OCI-LY3 (cell line): Measurements from ENCODE around the gene DSN1.

Source experiments
- EZH2phosphoT487 ChIP-seq: fragments of 200-600 bp; shearing (Covaris generic); IDR thresholded peaks from 2 replicates; pipeline ENCODE4 v1.6.1; 2018; ENCODE audit warnings: antibody characterized with exemption, mixed run types, low read depth
- TF ChIP-seq, protein P1 (sequence below): fragments of 200-600, 300-600 bp; sonication (generic); IDR thresholded peaks from 2 replicates; pipeline ENCODE4 v1.5.1; 2014; ENCODE audit warnings: antibody characterized with exemption, low read length, low read depth

DNA sequence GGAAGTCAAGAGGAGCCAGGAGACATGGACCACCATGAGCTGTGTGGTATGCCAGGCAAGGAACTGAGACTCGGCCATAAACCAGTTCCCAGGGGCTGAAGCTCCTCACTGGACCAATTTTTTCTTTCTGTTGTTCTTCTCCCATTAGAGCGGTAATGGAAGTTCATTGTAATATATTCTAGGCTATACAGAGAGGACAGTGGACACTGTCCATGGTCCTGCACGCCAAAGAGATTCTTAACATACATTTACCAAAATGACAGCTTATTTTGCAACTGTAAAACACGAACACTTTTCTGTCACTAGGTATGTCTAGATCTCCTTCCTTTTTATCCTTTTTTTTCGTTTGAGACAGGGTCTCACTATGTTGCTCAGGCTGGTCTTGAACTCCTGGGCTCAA, 13.1 kb upstream of the DSN1 start:
- TF ChIP-seq, protein P1, sequence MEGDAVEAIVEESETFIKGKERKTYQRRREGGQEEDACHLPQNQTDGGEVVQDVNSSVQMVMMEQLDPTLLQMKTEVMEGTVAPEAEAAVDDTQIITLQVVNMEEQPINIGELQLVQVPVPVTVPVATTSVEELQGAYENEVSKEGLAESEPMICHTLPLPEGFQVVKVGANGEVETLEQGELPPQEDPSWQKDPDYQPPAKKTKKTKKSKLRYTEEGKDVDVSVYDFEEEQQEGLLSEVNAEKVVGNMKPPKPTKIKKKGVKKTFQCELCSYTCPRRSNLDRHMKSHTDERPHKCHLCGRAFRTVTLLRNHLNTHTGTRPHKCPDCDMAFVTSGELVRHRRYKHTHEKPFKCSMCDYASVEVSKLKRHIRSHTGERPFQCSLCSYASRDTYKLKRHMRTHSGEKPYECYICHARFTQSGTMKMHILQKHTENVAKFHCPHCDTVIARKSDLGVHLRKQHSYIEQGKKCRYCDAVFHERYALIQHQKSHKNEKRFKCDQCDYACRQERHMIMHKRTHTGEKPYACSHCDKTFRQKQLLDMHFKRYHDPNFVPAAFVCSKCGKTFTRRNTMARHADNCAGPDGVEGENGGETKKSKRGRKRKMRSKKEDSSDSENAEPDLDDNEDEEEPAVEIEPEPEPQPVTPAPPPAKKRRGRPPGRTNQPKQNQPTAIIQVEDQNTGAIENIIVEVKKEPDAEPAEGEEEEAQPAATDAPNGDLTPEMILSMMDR = no peak
- TF ChIP-seq EZH2phosphoT487 = no peak
